ENCODE measurements around the gene NBAS. TPM values are rescaled to one million over a fixed set of nuclear protein-coding genes. Genes with fewer than 3 reads are reported as not detected.

NBAS gene
- total and polyA plus RNA-seq, 2 of the 13 experiments (the other 11 are each of a cell fraction or from before 2014, with no cell fraction given): 33.6 to 58.7 TPM

GRCh38 chr2:15155959-15156574, 405.1 kb downstream of the NBAS start (continued):
- TF ChIP-seq NCOA2 (CRISPR knock-in tag; IDR thresholded peaks at IDR 0.05) (no peak), NFIC (IDR thresholded peaks at IDR 0.05; ENCODE audit: low read length) (no peak), ZNF12 (CRISPR knock-in tag; IDR thresholded peaks at IDR 0.05) (peak; percentile 6; the same call in 1 of the 2 replicates)

GRCh38 chr2:15154297-15154696, 406.8 kb downstream of the NBAS start:
- ChIA-PET POLR2A (no interaction called here), CTCF (ENCODE audit: low intra/inter-chr PET ratio, low total read pairs) (no interaction called here)
- no TSS peak for BruUV-seq (replicated peaks)
- ATAC-seq (peak; percentile 44; the same call in 2 of the 3 replicates), FAIRE-seq (no peak), DNase-seq (ENCODE audit: low spot score) (peak; percentile 67)
- Histone ChIP-seq H3K4me3 (replicated peaks in 1 of 3; ENCODE audit: insufficient read depth in 1 of 3, low read depth in 2 of 3, low read length in 3 of 3) (no peak overlapping the region), H3K4me1 (ENCODE audit: insufficient read depth, low read length) (peaks cover 36% of the 10 kb centered on the region), H3K9me3 (ENCODE audit: low read length) (no peaks in the 10 kb centered on the region), H3K36me3 (replicated peaks in 1 of 2; ENCODE audit: control insufficient read depth in 1 of 2, insufficient read depth in 2 of 2, low read length in 2 of 2) (no peaks in the 10 kb centered on the region), H3K4me2 (ENCODE audit: low read depth, low read length) (no peak overlapping the region), H3K27me3 (ENCODE audit: control insufficient read depth in 1 of 2, insufficient read depth in 2 of 2, low read length in 2 of 2) (no peaks in the 10 kb centered on the region), H4K20me1 (ENCODE audit: insufficient read depth, low read length) (no peaks in the 10 kb centered on the region), H3K79me2 (ENCODE audit: insufficient read depth, low read length) (no peaks in the 10 kb centered on the region), H3K9ac (ENCODE audit: insufficient read depth, low read depth, low read length) (no peak overlapping the region), H2AFZ (ENCODE audit: low read length) (no peak overlapping the region), H3K27ac (ENCODE audit: extremely low read length, insufficient read depth, low read length) (no peak overlapping the region)
- WGBS (ENCODE audit: low lambda C conversion rate): 35% methylated on average over 5 of the region's 5 CpGs
- intact Hi-C loops (cut with micrococcal nuclease; ENCODE audit: unreplicated experiment) (loop anchor here (10.0 kb wide), 2 partner anchors 249 to 281 kb away; no protein-coding TSS in a partner anchor), in situ Hi-C loops (cut with HindIII; ENCODE audit: extremely low pct_ligation_motif_present, low pct_unique_long_range_greater_than_20kb) (no loop called here)
- no peak for TF ChIP-seq SOX13 (IDR thresholded peaks at IDR 0.05)
- TF ChIP-seq SOX13 (CRISPR knock-in tag; conservative IDR thresholded peaks at IDR 0.05 in 1 of 2, IDR thresholded peaks at IDR 0.05 in 1 of 2): peak in 1 of 2 experiments; percentile 13; a peak in 1 of 4 replicates
- TF ChIP-seq RAD51 (IDR thresholded peaks at IDR 0.05; ENCODE audit: borderline replicate concordance): no peak
- peak; percentile 67 for TF ChIP-seq TEAD3 (CRISPR knock-in tag; optimal IDR thresholded peaks at IDR 0.05; ENCODE audit: borderline replicate concordance)

- in situ Hi-C loops (cut with HindIII; ENCODE audit: extremely low pct_ligation_motif_present, low pct_unique_long_range_greater_than_20kb) (no loop called here), intact Hi-C loops (cut with micrococcal nuclease; ENCODE audit: unreplicated experiment) (loop anchor here (10.0 kb wide), 2 partner anchors 248 to 282 kb away; no protein-coding TSS in a partner anchor)
- no peak for DNase-seq (ENCODE audit: low spot score)
- FAIRE-seq: no peak
- H3K36me3 ChIP-seq (replicated peaks in 1 of 2; ENCODE audit: control insufficient read depth in 1 of 2, insufficient read depth in 2 of 2, low read length in 2 of 2): no peaks in the 10 kb centered on the region
- H4K20me1 ChIP-seq (ENCODE audit: insufficient read depth, low read length): no peaks in the 10 kb centered on the region
- H3K27me3 ChIP-seq (ENCODE audit: control insufficient read depth in 1 of 2, insufficient read depth in 2 of 2, low read length in 2 of 2): no peaks in the 10 kb centered on the region
- no peak overlapping the region for H3K4me3 ChIP-seq (replicated peaks in 1 of 3; ENCODE audit: insufficient read depth in 1 of 3, low read depth in 2 of 3, low read length in 3 of 3)
- no peak overlapping the region for H3K9ac ChIP-seq (ENCODE audit: insufficient read depth, low read depth, low read length)
- H2AFZ ChIP-seq (ENCODE audit: low read length): no peak overlapping the region
- no TSS peak for BruUV-seq (replicated peaks)
- H3K27ac ChIP-seq (ENCODE audit: extremely low read length, insufficient read depth, low read length): no peak overlapping the region
- no peak for ATAC-seq
- no peaks in the 10 kb centered on the region for H3K9me3 ChIP-seq (ENCODE audit: low read length)
- WGBS (ENCODE audit: low lambda C conversion rate): 50% methylated on average over 3 of the region's 3 CpGs
- H3K79me2 ChIP-seq (ENCODE audit: insufficient read depth, low read length): no peaks in the 10 kb centered on the region
- no peak overlapping the region for H3K4me2 ChIP-seq (ENCODE audit: low read depth, low read length)
- peaks cover 24% of the 10 kb centered on the region for H3K4me1 ChIP-seq (ENCODE audit: insufficient read depth, low read length)
- ChIA-PET CTCF (ENCODE audit: low intra/inter-chr PET ratio, low total read pairs) (no interaction called here), POLR2A (no interaction called here)
- TF ChIP-seq DR1 (CRISPR knock-in tag; IDR thresholded peaks at IDR 0.05) (no peak), KDM6A (CRISPR knock-in tag; IDR thresholded peaks at IDR 0.05; ENCODE audit: low read depth) (no peak), TCF7 (IDR thresholded peaks at IDR 0.05; ENCODE audit: low read depth) (no peak), BHLHE40 (IDR thresholded peaks at IDR 0.05; ENCODE audit: low read length) (no peak), ZNF354B (CRISPR knock-in tag; IDR thresholded peaks at IDR 0.05) (no peak), MLXIP (CRISPR knock-in tag; IDR thresholded peaks at IDR 0.05; ENCODE audit: borderline replicate concordance) (no peak), FOXC1 (CRISPR knock-in tag; IDR thresholded peaks at IDR 0.05; ENCODE audit: borderline replicate concordance) (no peak), MYPOP (CRISPR knock-in tag; IDR thresholded peaks at IDR 0.05) (no peak)
These were observed 408.8 kb downstream of the NBAS start for GRCh38 chr2:15152382-15152781.

All from HepG2 (cell line).